Measurements from ENCODE around the gene SYN1. TPM values are rescaled to one million over a fixed set of nuclear protein-coding genes. Genes with fewer than 3 reads are reported as not detected.

SYN1 gene
- total and polyA plus RNA-seq, 8 donors: 0.45 to 1.7 (median 1.5) TPM; not detected in 5

DNA sequence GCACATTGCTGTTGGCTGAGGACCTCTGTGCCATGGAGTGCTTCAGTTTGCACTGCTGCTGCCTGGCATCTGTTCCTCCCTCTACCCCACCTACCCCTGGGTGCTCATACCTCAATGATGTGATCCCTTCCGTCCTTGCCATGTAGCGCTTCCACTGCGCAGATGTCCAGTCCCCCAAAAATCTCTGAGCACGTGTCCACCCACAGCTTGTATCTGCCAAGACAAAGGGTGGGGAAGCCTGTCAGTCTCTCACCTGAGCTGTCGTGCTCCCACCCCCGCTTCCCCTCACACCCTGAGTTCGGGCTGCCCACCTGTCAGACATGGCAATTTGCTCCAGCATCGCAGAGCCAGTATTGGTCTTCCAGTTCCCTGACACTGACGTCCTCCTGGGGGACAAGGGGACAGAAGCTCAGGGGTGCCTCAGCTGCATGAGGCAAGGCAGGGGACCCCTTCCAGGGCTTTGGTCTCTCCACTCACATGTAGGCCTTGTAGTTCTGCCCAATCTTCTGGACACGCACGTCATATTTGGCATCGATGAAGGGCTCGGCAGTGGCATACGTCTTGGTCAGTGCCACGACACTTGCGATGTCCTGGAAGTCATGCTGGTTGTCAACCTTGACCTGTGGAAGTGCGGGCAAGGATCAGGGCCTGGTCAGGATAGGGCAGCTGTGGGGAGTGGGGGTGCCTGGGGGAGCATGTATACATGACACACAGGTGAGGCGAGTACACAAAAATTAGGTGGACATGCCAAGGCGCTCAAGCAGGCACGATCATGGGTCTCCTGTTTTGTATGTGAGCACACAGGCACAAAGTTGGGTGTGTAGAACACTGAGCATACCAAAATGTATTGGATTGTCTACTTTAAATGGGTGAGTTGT is 43.4 kb downstream of the SYN1 start:
- no peak for DNase-seq
- Histone ChIP-seq H3K27ac (no peak overlapping the region), H3K9me3 (no peaks in the 10 kb centered on the region), H3K27me3 (no peaks in the 10 kb centered on the region), H3K4me3 (no peak overlapping the region), H3K36me3 (peaks cover 0 to 10% (median 8%) of the 10 kb centered on the region in 4 donors), H3K4me1 (peaks cover 0 to 40% (median 14%) of the 10 kb centered on the region in 4 donors)
- intact Hi-C loops (cut with DNase I; ENCODE audit: low total_unique reads): no loop called here
- 88 to 96% (median 93%) methylated on average over 19 to 20 of the region's 20 CpGs for WGBS, 5 donors
- TF ChIP-seq POLR2AphosphoS5 (IDR thresholded peaks at IDR 0.05): no peak
- TF ChIP-seq POLR2A (IDR thresholded peaks at IDR 0.05): no peak
- no peak for TF ChIP-seq EP300 (IDR thresholded peaks at IDR 0.05)
- TF ChIP-seq, protein P1, sequence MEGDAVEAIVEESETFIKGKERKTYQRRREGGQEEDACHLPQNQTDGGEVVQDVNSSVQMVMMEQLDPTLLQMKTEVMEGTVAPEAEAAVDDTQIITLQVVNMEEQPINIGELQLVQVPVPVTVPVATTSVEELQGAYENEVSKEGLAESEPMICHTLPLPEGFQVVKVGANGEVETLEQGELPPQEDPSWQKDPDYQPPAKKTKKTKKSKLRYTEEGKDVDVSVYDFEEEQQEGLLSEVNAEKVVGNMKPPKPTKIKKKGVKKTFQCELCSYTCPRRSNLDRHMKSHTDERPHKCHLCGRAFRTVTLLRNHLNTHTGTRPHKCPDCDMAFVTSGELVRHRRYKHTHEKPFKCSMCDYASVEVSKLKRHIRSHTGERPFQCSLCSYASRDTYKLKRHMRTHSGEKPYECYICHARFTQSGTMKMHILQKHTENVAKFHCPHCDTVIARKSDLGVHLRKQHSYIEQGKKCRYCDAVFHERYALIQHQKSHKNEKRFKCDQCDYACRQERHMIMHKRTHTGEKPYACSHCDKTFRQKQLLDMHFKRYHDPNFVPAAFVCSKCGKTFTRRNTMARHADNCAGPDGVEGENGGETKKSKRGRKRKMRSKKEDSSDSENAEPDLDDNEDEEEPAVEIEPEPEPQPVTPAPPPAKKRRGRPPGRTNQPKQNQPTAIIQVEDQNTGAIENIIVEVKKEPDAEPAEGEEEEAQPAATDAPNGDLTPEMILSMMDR (IDR thresholded peaks at IDR 0.05): no peak

DNA sequence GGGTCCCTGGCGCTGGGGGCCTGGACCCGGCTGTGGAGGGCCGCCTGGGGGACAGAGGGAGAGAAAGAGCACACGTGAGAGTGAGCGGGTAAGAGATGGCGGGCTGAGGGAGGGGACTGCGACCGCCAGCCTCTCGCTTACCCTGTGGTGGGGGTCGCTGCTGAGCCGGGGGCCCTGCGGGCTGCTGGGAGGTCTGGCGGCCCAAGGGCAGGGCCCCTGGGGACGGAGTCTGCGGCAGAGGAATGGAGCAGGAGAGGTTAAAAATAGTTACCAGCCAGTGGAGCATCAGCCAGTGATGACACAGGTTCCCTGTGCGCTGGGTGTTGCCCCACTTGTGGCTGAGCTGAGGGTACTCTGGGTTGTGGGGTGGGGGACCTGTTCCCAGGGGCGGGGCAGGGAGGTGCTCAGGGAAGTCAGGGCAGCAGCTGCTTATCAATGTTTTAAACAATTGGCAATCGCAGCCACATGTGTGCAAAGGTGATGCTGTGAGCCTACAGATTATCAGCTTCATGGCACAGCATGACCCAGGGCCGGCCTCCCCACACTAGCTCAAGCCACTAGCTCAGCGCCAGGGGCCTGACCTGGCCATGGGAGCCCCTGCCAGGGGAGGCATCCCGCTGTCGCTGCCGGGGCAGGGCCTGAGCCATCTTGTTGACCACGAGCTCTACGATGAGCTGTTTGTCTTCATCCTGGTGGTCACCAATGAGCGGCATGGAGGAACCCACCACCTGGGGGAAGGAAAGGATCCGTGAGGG is 44.9 kb downstream of the SYN1 start:
- H3K4me1 ChIP-seq: peaks cover 0 to 40% (median 14%) of the 10 kb centered on the region in 4 donors
- peak overlapping the region in 4 of 5 donors; percentile 41 to 69 (median 56) for H3K27ac ChIP-seq
- intact Hi-C loops (cut with DNase I; ENCODE audit: low total_unique reads): no loop called here
- no peaks in the 10 kb centered on the region for H3K9me3 ChIP-seq
- peak in 1 of 2 donors; percentile 41 for DNase-seq
- peaks cover 5 to 26% (median 23%) of the 10 kb centered on the region in 4 donors for H3K36me3 ChIP-seq
- peak overlapping the region; percentile 1 to 29 (median 27) for H3K4me3 ChIP-seq
- 23 to 54% (median 37%) methylated on average over 14 to 26 of the region's 27 CpGs for WGBS, 5 donors
- TF ChIP-seq EP300 (IDR thresholded peaks at IDR 0.05) (no peak), POLR2A (IDR thresholded peaks at IDR 0.05) (no peak)
- H3K27me3 ChIP-seq: no peaks in the 10 kb centered on the region

DNA sequence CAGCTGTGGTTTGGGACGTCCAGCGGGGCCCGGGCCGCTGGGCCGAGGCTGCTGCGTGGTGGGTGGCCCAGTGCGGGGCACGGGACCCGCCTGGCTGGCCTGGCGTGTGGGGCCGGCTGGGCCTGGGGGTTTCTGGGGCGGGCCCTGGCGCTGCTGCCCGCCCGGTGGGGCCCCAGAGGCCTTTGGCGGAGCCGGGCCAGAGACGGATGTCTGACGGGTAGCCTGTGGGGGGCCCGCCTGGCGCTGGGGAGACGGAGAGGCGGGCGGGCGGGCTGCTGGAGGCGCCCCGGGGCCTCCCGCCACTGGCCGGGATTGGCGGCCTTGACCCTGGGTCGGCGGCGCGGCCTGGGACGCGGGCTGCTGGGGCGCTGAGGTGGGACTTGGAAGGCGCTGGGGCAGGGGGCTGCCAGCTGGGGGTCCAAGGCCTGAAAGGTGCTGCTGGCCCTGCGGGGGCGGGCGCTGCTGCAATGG is 45.5 kb downstream of the SYN1 start:
- TF ChIP-seq, protein P1 (IDR thresholded peaks at IDR 0.05): no peak
- TF ChIP-seq POLR2AphosphoS5 (IDR thresholded peaks at IDR 0.05): no peak
- no peak for TF ChIP-seq EP300 (IDR thresholded peaks at IDR 0.05)
- TF ChIP-seq POLR2A (IDR thresholded peaks at IDR 0.05): no peak
- Histone ChIP-seq H3K27me3 (no peaks in the 10 kb centered on the region), H3K27ac (peak overlapping the region; percentile 30 to 69 (median 47)), H3K36me3 (peaks cover 11 to 32% (median 29%) of the 10 kb centered on the region in 4 donors), H3K9me3 (no peaks in the 10 kb centered on the region), H3K4me1 (peaks cover 0 to 36% (median 14%) of the 10 kb centered on the region in 4 donors), H3K4me3 (peak overlapping the region; percentile 1 to 29 (median 27))
- DNase-seq: peak in 1 of 2 donors; percentile 53
- intact Hi-C loops (cut with DNase I; ENCODE audit: low total_unique reads): no loop called here
- WGBS, 5 donors: 9 to 47% (median 19%) methylated on average over 3 to 35 of the region's 41 CpGs

DNA sequence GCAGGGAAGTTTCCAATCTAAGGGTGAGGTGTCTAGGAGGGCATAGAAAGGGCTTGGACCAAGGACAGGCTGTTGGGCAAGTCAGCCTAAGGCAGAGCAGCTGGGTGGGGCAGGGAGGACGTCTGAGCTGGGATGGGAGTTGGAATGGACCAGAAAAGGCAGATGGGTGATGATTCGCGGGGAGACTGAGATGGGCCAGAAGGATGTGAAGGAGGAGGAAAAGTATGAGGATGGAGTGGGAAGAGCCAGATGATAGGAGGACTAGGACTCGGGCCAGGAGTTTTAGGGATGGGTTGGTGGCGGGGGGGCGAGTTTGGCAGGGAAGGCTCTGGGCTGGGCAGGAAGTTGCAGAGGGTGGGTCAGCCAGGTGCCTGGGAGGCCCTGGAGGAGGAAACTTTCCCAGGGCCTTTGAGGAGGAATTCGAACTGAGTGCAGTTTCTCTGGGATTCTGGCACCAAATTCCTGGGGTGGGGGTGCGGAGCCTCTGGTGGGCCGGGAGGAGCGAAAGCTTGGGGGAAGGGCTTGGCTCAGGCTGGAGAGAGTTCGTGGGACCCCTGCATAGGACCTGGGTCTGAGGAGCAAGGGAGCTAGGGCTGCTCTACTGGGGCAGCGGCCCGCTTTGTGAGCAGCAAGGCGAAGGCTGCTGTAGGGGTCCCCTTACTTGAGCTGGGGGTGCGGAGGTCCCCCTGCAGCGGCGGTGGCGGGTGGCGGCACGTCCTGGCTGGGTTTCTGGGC is 46.1 kb downstream of the SYN1 start:
- no peaks in the 10 kb centered on the region for H3K9me3 ChIP-seq
- H3K36me3 ChIP-seq: peaks cover 17 to 38% (median 35%) of the 10 kb centered on the region in 4 donors
- peaks cover 0 to 30% (median 14%) of the 10 kb centered on the region in 4 donors for H3K4me1 ChIP-seq
- no peaks in the 10 kb centered on the region for H3K27me3 ChIP-seq
- peak overlapping the region; percentile 1 to 29 (median 27) for H3K4me3 ChIP-seq
- DNase-seq: peak in 1 of 2 donors; percentile 83
- H3K27ac ChIP-seq: peak overlapping the region; percentile 30 to 69 (median 47)
- WGBS, 5 donors: 17 to 50% (median 25%) methylated on average over 7 to 20 of the region's 20 CpGs
- TF ChIP-seq EP300 (IDR thresholded peaks at IDR 0.05): no peak
- TF ChIP-seq, protein P1 (IDR thresholded peaks at IDR 0.05): no peak
- no peak for TF ChIP-seq POLR2A (IDR thresholded peaks at IDR 0.05)
- TF ChIP-seq POLR2AphosphoS5 (IDR thresholded peaks at IDR 0.05): no peak
- intact Hi-C loops (cut with DNase I; ENCODE audit: low total_unique reads): no loop called here
